Peyer's patch (tissue), 4 donors: ENCODE results near the gene RASGRP4.

Experiments used
- CTCF ChIP-seq, 6 experiments: fragments of 450-650 bp in 4 of 6; fragments of 200-600 bp in 2 of 6; sonication (generic) in 1 of 6; IDR thresholded peaks; one replicate each; pipeline ENCODE4 v1.5.1; 2017 to 2019; ENCODE audit warnings: antibody characterized with exemption in 6 of 6, mild to moderate bottlenecking in 3 of 6, moderate library complexity in 1 of 6
- POLR2A ChIP-seq, 2 donors: fragments of 450-650 bp; IDR thresholded peaks; one replicate each; pipeline ENCODE4 v1.5.1; 2017; ENCODE audit warnings: antibody characterized with exemption in 2 of 2, mild to moderate bottlenecking in 2 of 2, moderate library complexity in 2 of 2

- no peak for TF ChIP-seq CTCF (IDR thresholded peaks at IDR 0.05)
- TF ChIP-seq POLR2A (IDR thresholded peaks at IDR 0.05), result no peak
Measured at GRCh38 chr19:38385804-38386257, 40.2 kb downstream of the RASGRP4 start.
